SJCRH30 (cell line): Measurements from ENCODE around the gene PITX3. TPM values are rescaled to one million over a fixed set of nuclear protein-coding genes. Genes with fewer than 3 reads are reported as not detected.
"Not testable (repeated sequence)": the region's sequence is repeated elsewhere in the genome, so short reads cannot be mapped to it uniquely, and the experiment has no call there.

Source experiments
- DNase-seq, 2 experiments: peaks; one replicate each; pipeline ENCODE4 v3.0.0-alpha.2; 2015 to 2020
- H3K27ac ChIP-seq: fragments of 250-450 bp; sonication (Bioruptor Pico); 2 replicates; pipeline ENCODE4 v1.5.1; 2020; ENCODE audit warnings: mild to moderate bottlenecking, moderate library complexity
- H3K27me3 ChIP-seq: fragments of 250-450 bp; sonication (Bioruptor Pico); 2 replicates; pipeline ENCODE4 v1.5.1; 2020; ENCODE audit warnings: mild to moderate bottlenecking, moderate library complexity
- H3K36me3 ChIP-seq: fragments of 250-450 bp; sonication (Bioruptor Pico); 2 replicates; pipeline ENCODE4 v1.5.1; 2020; ENCODE audit warnings: mild to moderate bottlenecking, moderate library complexity
- H3K4me1 ChIP-seq: fragments of 250-450 bp; sonication (Bioruptor Pico); 2 replicates; pipeline ENCODE4 v1.5.1; 2020; ENCODE audit warnings: mild to moderate bottlenecking, moderate library complexity
- H3K4me3 ChIP-seq: fragments of 250-450 bp; sonication (Bioruptor Pico); 2 replicates; pipeline ENCODE4 v1.5.1; 2020; ENCODE audit warnings: mild to moderate bottlenecking, moderate library complexity
- H3K9me3 ChIP-seq: fragments of 250-450 bp; sonication (Bioruptor Pico); replicated peaks from 2 replicates; pipeline ENCODE4 v1.5.1; 2020; ENCODE audit warnings: mild to moderate bottlenecking, moderate library complexity
- total RNA-seq: library from RNA; depleted of rRNA; stranded (reverse); fragments of >200 nt; shearing (Covaris generic); gene quantifications from 2 replicates; pipeline ENCODE4 v1.2.3, GENCODE V29; 2014; rRNA removed

The PITX3 gene
- total RNA-seq, 1 experiment from 2014 or later, result 105 TPM

- not testable (repeated sequence) for H3K36me3 ChIP-seq, H3K27me3 ChIP-seq, H3K4me3 ChIP-seq, H3K27ac ChIP-seq, DNase-seq, H3K4me1 ChIP-seq
- H3K9me3 ChIP-seq, result peaks cover 22% of the 10 kb centered on the region
These were observed 52.1 kb downstream of the PITX3 start for GRCh38 chr10:102188941-102189898.

- Histone ChIP-seq H3K27ac (no peak overlapping the region), H3K4me1 (no peaks in the 10 kb centered on the region), H3K36me3 (no peaks in the 10 kb centered on the region), H3K27me3 (no peaks in the 10 kb centered on the region), H3K9me3 (peaks cover 22% of the 10 kb centered on the region), H3K4me3 (no peak overlapping the region)
- no peak for DNase-seq
These were observed 52.9 kb downstream of the PITX3 start for GRCh38 chr10:102188298-102188940.

GRCh38 chr10:102185811-102186527, 55.3 kb downstream of the PITX3 start:
- no peak for DNase-seq
- Histone ChIP-seq H3K4me1 (no peaks in the 10 kb centered on the region), H3K9me3 (peaks cover 12% of the 10 kb centered on the region), H3K36me3 (no peaks in the 10 kb centered on the region), H3K27me3 (no peaks in the 10 kb centered on the region), H3K27ac (no peak overlapping the region), H3K4me3 (no peak overlapping the region)

- Histone ChIP-seq H3K36me3 (no peaks in the 10 kb centered on the region), H3K4me1 (no peaks in the 10 kb centered on the region), H3K27me3 (no peaks in the 10 kb centered on the region), H3K27ac (no peak overlapping the region), H3K4me3 (no peak overlapping the region), H3K9me3 (peaks cover 8% of the 10 kb centered on the region)
- no peak for DNase-seq
These were observed 56.0 kb downstream of the PITX3 start for GRCh38 chr10:102185272-102185671.

GRCh38 chr10:102184606-102185005, 56.7 kb downstream of the PITX3 start:
- Histone ChIP-seq H3K27me3 (no peaks in the 10 kb centered on the region), H3K9me3 (peaks cover 5% of the 10 kb centered on the region), H3K36me3 (no peaks in the 10 kb centered on the region), H3K27ac (no peak overlapping the region), H3K4me3 (no peak overlapping the region), H3K4me1 (no peaks in the 10 kb centered on the region; the same call in 1 of the 2 replicates)
- no peak for DNase-seq

Other genes starting within 250 kb of the PITX3 start
- gene ARMH3, start 185.3 kb downstream of the PITX3 start, total RNA-seq, result 24.1 and 25.7 TPM in 2 replicates
- 6.4 and 7.0 TPM in 2 replicates for gene HPS6, start 176.2 kb downstream of the PITX3 start, total RNA-seq
- gene LDB1, start 121.1 kb downstream of the PITX3 start, total RNA-seq, result 72.6 and 81.6 TPM in 2 replicates
- gene PPRC1, start 108.5 kb downstream of the PITX3 start, total RNA-seq, result 61.0 and 63.0 TPM in 2 replicates
- 225 and 242 TPM in 2 replicates for gene NOLC1, start 89.1 kb downstream of the PITX3 start, total RNA-seq
- gene ELOVL3, start 15.2 kb downstream of the PITX3 start, total RNA-seq, result 0.42 and 0.53 TPM in 2 replicates
- 124 and 131 TPM in 2 replicates for gene GBF1, start 4.0 kb upstream of the PITX3 start, total RNA-seq
- gene NFKB2, start 154.2 kb upstream of the PITX3 start, total RNA-seq, result 25.3 and 25.6 TPM in 2 replicates
- 0.18 and 0.26 TPM in 2 replicates for gene PSD, start 177.3 kb upstream of the PITX3 start, total RNA-seq
- gene FBXL15, start 179.3 kb upstream of the PITX3 start, total RNA-seq, result 5.8 and 6.1 TPM in 2 replicates
- gene CUEDC2, start 191.1 kb upstream of the PITX3 start, total RNA-seq, result 94.8 and 101 TPM in 2 replicates
- gene C10orf95, start 210.0 kb upstream of the PITX3 start, total RNA-seq, result 0.08 and 0.15 TPM in 2 replicates